ENCODE measurements around the gene CANX. TPM values are rescaled to one million over a fixed set of nuclear protein-coding genes. Genes with fewer than 3 reads are reported as not detected.

CANX gene
- total and polyA plus RNA-seq, 2 of the 13 experiments (the other 11 are each of a cell fraction or from before 2014, with no cell fraction given), result 477 to 680 TPM

DNA sequence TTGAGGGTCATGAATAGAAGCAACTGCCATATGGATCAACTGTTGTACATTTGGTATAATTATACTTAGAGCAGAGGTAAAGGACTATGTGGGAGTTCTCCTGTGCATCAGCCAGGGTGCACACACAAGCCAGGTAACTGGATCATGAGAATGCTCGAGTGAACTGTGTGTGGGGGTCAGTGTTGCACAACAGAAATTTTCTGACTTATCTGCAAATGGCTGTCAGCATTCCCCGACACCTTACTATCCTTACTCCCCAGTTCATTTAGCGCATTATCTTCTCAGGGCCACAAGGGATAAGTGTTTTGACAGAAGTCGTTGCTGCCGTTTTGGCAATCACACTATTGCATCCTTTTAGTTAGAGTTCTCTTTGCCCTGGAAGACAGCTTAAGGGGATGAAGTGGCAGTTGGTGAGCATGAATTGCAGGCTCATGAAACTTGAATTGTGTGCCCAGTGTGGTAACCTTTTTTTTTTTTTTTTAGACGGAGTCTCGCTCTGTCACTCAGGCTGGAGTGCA lies 1.7 kb downstream of the CANX start (continued):
- TF ChIP-seq, protein P1, sequence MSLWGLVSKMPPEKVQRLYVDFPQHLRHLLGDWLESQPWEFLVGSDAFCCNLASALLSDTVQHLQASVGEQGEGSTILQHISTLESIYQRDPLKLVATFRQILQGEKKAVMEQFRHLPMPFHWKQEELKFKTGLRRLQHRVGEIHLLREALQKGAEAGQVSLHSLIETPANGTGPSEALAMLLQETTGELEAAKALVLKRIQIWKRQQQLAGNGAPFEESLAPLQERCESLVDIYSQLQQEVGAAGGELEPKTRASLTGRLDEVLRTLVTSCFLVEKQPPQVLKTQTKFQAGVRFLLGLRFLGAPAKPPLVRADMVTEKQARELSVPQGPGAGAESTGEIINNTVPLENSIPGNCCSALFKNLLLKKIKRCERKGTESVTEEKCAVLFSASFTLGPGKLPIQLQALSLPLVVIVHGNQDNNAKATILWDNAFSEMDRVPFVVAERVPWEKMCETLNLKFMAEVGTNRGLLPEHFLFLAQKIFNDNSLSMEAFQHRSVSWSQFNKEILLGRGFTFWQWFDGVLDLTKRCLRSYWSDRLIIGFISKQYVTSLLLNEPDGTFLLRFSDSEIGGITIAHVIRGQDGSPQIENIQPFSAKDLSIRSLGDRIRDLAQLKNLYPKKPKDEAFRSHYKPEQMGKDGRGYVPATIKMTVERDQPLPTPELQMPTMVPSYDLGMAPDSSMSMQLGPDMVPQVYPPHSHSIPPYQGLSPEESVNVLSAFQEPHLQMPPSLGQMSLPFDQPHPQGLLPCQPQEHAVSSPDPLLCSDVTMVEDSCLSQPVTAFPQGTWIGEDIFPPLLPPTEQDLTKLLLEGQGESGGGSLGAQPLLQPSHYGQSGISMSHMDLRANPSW (CRISPR knock-in tag; IDR thresholded peaks at IDR 0.05; ENCODE audit: borderline replicate concordance), result no peak
- TF ChIP-seq ZNF468 (CRISPR knock-in tag; IDR thresholded peaks at IDR 0.05) (no peak), ZBTB20 (CRISPR knock-in tag; IDR thresholded peaks at IDR 0.05; ENCODE audit: borderline replicate concordance, low read depth) (no peak), SUZ12 (IDR thresholded peaks at IDR 0.05; ENCODE audit: low read depth, low read length) (no peak), MLLT10 (CRISPR knock-in tag; IDR thresholded peaks at IDR 0.05) (no peak), GTF3A (CRISPR knock-in tag; conservative IDR thresholded peaks at IDR 0.05) (no peak), ZIK1 (CRISPR knock-in tag; IDR thresholded peaks at IDR 0.05; ENCODE audit: borderline replicate concordance, low read depth) (no peak), TBL1XR1 (IDR thresholded peaks at IDR 0.05; ENCODE audit: borderline replicate concordance, low read length, partially characterized antibody) (no peak), TCF12 (IDR thresholded peaks at IDR 0.05) (no peak), TCF12 (CRISPR knock-in tag; IDR thresholded peaks at IDR 0.05) (no peak), TBX2 (CRISPR knock-in tag; IDR thresholded peaks at IDR 0.05; ENCODE audit: borderline replicate concordance) (no peak), KDM2A (CRISPR knock-in tag; IDR thresholded peaks at IDR 0.05; ENCODE audit: borderline replicate concordance, low read depth) (no peak), RORA (CRISPR knock-in tag; IDR thresholded peaks at IDR 0.05) (no peak), KMT2A (CRISPR knock-in tag; IDR thresholded peaks at IDR 0.05) (no peak), ELF3 (CRISPR knock-in tag; IDR thresholded peaks at IDR 0.05) (no peak), ZNF556 (CRISPR knock-in tag; IDR thresholded peaks at IDR 0.05; ENCODE audit: borderline replicate concordance) (no peak), ZNF225 (CRISPR knock-in tag; IDR thresholded peaks at IDR 0.05) (no peak), TEAD3 (CRISPR knock-in tag; optimal IDR thresholded peaks at IDR 0.05; ENCODE audit: borderline replicate concordance) (peak; percentile 44), ZNF569 (CRISPR knock-in tag; IDR thresholded peaks at IDR 0.05; ENCODE audit: borderline replicate concordance) (no peak)
- TF ChIP-seq, protein P2, sequence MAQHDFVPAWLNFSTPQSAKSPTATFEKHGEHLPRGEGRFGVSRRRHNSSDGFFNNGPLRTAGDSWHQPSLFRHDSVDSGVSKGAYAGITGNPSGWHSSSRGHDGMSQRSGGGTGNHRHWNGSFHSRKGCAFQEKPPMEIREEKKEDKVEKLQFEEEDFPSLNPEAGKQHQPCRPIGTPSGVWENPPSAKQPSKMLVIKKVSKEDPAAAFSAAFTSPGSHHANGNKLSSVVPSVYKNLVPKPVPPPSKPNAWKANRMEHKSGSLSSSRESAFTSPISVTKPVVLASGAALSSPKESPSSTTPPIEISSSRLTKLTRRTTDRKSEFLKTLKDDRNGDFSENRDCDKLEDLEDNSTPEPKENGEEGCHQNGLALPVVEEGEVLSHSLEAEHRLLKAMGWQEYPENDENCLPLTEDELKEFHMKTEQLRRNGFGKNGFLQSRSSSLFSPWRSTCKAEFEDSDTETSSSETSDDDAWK (CRISPR knock-in tag; IDR thresholded peaks at IDR 0.05), result no peak
- TF ChIP-seq, protein P3, sequence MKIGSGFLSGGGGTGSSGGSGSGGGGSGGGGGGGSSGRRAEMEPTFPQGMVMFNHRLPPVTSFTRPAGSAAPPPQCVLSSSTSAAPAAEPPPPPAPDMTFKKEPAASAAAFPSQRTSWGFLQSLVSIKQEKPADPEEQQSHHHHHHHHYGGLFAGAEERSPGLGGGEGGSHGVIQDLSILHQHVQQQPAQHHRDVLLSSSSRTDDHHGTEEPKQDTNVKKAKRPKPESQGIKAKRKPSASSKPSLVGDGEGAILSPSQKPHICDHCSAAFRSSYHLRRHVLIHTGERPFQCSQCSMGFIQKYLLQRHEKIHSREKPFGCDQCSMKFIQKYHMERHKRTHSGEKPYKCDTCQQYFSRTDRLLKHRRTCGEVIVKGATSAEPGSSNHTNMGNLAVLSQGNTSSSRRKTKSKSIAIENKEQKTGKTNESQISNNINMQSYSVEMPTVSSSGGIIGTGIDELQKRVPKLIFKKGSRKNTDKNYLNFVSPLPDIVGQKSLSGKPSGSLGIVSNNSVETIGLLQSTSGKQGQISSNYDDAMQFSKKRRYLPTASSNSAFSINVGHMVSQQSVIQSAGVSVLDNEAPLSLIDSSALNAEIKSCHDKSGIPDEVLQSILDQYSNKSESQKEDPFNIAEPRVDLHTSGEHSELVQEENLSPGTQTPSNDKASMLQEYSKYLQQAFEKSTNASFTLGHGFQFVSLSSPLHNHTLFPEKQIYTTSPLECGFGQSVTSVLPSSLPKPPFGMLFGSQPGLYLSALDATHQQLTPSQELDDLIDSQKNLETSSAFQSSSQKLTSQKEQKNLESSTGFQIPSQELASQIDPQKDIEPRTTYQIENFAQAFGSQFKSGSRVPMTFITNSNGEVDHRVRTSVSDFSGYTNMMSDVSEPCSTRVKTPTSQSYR (CRISPR knock-in tag; IDR thresholded peaks at IDR 0.05; ENCODE audit: borderline replicate concordance), result peak; percentile 33; the same call in 1 of the 2 replicates
- TF ChIP-seq, protein P4, sequence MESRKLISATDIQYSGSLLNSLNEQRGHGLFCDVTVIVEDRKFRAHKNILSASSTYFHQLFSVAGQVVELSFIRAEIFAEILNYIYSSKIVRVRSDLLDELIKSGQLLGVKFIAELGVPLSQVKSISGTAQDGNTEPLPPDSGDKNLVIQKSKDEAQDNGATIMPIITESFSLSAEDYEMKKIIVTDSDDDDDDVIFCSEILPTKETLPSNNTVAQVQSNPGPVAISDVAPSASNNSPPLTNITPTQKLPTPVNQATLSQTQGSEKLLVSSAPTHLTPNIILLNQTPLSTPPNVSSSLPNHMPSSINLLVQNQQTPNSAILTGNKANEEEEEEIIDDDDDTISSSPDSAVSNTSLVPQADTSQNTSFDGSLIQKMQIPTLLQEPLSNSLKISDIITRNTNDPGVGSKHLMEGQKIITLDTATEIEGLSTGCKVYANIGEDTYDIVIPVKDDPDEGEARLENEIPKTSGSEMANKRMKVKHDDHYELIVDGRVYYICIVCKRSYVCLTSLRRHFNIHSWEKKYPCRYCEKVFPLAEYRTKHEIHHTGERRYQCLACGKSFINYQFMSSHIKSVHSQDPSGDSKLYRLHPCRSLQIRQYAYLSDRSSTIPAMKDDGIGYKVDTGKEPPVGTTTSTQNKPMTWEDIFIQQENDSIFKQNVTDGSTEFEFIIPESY (CRISPR knock-in tag; IDR thresholded peaks at IDR 0.05), result peak; percentile 22; the same call in 1 of the 2 replicates

Data from HepG2 (cell line).